Mesenteric fat pad (tissue), 1 donor: ENCODE measurements around the gene RIF1. TPM values are rescaled to one million over a fixed set of nuclear protein-coding genes. Genes with fewer than 3 reads are reported as not detected.
"Not testable (repeated sequence)": the region's sequence is repeated elsewhere in the genome, so short reads cannot be mapped to it uniquely, and the experiment has no call there.

Experiments used
- DNase-seq: peaks from one replicate; pipeline ENCODE4 v3.0.0-alpha.2; 2020; ENCODE audit warnings: low spot score
- total RNA-seq: library from RNA; stranded (reverse); fragmentation: NEBNext Ultra II Directional; extraction: Animal tissue kit (Norgen Biotek cat#: 25700); gene quantifications from one replicate; pipeline ENCODE4 v1.2.1, GENCODE V29; 2021
- donor health status: DM: yes; HTN: yes; CAD: no.

RIF1 gene
- total RNA-seq, 1 donor from 2014 or later: 33.8 TPM

DNA sequence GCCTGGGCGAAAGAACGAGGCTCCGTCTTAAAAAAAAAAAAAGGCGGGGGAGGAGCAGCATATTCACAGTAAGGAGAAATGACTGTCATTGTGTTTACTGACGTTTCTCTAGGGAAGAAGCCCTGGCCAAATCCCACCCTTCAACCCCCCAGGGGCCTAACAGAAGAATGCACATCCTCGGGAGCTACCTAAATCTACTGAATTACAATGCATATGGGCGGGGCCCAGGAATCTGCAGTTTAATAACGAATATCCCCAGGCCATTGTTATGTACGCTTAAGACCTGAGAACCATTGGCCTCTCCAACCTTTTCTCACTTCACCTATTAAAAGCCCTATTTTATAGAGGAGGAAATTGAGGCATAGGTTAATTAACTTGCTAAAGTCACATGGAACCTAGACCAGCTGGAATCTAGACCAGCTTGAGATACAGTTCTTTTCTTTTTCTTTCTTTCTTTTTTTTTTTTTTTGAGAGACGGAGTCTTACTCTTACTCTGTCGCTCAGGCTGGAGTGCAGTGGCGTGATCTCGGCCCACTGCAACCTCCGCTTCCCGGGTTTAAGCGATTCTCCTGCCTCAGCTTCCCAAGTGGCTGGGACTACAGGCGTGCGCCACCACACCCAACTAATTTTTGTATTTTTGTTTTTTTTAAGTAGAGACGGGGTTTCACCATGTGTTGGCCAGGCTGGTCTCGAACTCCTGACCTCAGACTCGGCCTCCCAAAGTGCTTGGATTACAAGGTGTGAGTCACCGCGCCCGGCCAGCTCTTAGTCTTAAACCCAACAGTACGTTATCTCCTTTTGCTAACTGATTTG is 708 bp upstream of the RIF1 start:
- no peak for DNase-seq

DNA sequence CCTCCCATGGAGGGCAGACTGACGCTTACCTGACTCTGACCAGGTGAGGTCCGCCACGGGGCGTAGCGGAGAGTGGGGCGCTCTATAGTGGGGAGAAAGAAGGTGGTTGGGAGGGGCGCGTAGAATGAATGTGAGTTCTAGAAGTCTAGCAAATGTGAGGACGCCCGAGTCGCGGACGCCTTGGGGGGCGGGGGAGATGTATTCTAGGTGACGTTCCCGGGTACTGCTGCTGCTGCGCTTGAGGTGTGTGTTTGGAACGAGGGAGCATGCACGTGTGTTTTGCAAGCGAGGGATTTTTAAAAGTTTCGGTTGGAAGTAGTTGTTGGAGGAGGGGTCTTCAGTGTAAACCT is 758 bp downstream of the RIF1 start:
- no peak for DNase-seq

DNA sequence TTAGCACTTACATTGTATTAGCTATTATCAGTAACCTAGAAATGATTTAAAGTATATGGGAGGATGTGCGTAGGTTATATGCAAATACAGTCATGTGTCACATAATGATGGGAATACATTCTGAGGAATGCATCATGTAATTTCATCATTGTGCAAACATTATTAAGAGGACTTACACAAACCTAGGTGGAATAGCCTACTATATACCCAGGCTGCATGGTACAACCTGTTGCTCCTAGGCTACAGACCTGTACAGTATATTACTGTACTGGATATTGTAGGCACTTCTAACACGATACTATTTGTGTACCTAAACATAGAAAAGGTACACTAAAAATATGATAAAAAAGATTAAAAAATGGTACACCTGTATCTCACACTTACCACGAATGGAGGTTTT is 7.9 kb downstream of the RIF1 start:
- DNase-seq: no peak

DNA sequence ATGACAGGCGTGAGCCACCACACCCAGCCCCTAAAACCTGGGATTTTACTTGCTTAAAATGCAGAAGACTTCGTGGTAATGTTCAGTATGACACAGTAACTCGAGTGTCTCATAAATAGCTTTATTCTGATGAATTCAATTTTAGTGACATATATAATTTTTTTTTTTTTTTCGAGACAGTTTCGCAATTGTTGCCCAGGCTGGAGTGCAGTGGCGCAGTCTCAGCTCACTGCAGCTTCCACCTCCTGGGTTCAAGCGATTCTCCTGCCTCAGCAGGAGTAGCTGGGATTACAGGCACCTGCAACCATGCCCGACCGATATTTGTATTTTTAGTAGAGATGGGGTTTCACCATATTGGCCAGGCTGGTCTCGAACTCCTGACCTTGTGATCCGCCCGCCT is 12.0 kb downstream of the RIF1 start:
- DNase-seq: not testable (repeated sequence)

DNA sequence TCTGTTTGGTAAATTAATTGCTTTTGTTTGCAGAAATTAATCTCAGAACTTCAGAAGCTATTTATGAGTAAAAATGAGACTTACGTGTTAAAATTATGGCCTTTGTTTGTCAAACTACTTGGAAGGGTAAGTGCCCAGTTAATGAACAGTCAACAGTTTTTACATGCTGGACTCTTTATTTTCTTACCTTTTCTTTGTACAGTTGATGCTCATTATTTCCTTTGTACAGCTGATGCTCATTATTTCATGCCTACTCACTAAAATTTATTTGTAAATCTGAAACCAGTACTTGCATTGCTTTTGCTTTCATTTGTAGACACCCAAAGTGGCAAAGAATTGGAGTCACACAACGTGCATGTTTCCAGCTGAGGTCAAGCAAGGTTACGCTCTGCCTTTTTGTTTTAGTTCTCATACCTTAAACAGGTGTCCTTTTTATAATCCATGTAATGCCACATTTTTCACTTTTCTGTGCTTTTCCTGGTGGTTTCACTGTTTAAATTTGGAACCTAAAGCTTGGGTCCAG is 13.3 kb downstream of the RIF1 start:
- DNase-seq: no peak

DNA sequence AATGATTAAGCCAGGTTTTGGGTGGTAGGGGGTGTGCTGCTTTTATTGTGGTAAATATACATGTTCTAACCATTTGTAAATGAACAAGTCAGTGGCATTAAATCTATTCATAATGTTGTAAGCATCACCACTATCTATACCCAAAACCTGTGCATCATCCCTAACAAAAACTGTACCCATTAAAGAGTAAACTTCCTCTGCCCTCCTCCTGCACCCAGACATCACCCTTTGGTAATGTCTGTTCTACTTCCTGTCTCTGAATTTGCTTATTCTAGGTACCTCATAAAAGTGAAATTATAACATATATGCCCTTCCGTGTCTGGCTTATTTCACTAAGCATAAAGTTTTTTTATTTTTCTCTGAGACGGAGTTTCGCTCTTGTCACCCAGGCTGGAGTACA is 14.1 kb downstream of the RIF1 start:
- no peak for DNase-seq

DNA sequence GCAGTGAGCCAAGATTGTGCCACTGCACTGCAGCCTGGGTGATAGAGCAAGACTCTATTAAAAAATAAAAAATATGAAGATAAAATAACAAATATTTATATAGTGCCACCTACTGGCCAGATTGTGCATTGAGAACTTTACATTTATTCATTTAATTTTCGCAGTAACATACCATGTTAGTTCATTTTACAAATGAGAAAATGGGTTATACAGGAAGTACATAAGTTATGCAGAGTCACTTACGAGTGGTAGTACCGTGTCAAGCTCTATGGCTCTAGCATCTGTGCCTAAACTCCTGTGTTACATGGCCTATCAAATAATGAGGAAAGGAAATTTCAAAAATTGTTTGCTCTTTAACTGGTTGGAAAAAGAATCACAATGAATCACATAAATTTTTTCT is 27.9 kb downstream of the RIF1 start:
- no peak for DNase-seq

DNA sequence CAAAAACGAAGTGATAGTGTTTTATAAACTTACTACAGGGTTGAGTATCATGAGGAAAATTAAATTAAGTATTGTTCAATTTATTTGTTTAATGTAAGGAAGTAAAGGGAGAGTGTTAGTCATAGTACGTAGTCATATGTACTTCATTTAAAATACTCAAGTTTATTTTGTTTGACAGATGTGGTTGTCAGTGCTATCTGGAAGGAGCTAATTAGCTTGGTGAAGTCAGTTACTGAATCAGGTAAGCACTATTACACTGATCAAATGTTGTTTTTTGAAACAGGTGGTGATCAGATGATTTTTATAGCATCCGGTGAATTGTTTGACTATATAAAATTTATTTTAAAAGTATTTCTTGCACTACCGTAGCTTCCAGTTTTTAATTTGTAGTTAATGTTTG is 28.8 kb downstream of the RIF1 start:
- no peak for DNase-seq

DNA sequence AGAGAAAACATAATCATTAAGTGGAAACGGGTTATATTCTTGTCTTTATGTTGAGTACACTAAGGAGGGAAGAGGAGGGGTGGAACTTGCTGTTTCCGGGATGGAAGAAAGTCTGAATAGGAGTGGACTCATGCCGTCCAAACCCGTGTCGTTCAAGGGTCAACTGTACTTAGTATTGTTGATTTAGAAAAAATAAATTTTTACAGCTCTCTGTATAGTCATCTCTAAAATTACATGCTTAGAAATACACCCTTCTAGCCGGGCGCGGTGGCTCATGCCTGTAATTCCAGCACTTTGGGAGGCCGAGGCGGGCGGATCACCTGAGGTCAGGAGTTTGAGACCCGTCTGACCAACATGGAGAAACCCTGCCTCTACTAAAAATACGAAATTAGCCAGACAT is 29.4 kb downstream of the RIF1 start:
- DNase-seq: no peak

DNA sequence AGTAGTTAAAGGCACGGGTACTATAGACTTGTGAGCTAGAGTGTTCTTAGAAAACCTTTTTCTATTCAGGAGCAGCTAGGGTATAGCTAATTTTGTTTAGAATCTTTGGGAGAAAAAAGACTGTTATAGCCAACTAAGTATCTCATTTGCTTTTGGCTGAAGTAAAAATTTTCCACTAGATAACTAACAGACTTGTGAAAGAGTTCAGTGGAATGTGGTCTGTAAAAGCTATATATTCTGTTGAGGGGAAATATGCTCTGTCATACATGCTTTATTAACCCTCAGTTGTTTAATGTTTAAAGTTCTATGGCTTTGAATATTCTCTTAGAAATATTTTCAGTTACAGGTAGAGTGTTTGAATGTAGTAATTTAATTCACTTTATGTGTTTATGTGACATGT is 49.7 kb downstream of the RIF1 start:
- no peak for DNase-seq

DNA sequence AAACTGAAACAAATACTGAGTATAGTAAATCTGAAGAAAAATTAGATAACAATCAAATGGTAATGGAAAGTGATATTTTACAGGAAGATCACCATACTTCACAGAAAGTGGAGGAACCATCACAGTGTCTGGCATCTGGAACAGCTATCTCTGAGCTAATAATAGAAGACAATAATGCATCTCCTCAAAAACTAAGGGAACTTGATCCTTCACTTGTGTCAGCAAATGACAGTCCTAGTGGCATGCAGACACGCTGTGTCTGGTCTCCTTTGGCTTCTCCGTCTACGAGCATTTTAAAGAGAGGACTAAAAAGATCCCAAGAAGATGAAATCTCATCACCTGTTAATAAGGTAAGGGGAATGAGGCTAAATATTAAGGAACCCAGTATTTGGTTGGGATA is 56.1 kb downstream of the RIF1 start:
- no peak for DNase-seq

DNA sequence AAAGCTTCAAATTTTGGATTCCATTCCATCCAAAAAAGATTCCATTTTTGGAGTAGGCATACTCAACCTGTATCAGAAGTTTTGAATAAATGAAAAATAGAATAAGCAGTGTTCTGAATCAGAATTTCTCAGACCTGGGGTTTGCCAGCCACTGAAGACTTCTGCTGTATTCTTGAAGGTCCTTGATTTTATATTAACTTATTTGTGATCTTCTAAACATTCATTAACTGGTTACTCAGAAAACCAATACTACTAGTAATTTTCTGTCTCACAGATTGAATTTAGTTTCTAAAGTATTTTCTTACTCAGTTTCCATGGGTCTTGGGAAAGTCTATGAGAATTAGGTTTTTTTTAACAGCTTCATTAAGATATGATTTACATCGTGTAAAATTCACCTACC is 60.9 kb downstream of the RIF1 start:
- DNase-seq: no peak

DNA sequence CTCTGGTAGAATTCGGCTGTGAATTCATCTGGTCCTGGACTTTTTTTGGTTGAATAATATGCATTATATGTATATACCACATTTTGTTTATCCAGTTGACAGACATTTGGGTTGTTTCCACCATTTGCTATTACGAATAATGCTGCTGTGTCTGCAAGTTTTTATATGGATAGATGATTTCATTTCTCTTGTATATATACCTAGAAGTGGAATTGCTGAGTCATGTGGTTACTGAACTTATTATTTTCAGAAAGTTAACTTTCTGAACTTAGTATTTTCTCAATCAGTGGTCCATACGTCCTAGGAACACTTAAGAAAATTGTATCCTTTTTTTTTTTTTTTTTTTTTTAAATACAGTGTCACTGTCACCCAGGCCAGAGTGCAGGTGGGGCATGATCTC is 63.3 kb downstream of the RIF1 start:
- no peak for DNase-seq

DNA sequence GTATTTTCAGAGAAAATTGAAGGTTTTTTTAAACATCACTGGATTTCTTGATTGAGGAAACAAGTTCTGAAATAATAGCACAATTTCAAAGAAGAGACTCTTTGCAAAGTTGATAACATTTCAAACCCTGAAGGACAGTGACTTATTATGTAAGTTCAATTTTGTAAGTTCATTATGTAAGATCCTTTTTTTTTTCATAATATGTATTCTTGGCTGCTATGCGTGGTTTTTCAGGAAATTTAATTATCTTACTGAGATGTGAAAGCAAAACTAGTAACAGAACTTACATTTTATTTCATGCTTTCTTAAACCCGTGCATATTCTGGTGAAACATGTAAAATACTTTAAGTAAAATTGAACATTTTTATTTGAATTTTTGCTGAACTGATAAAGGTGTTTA is 65.4 kb downstream of the RIF1 start:
- no peak for DNase-seq

DNA sequence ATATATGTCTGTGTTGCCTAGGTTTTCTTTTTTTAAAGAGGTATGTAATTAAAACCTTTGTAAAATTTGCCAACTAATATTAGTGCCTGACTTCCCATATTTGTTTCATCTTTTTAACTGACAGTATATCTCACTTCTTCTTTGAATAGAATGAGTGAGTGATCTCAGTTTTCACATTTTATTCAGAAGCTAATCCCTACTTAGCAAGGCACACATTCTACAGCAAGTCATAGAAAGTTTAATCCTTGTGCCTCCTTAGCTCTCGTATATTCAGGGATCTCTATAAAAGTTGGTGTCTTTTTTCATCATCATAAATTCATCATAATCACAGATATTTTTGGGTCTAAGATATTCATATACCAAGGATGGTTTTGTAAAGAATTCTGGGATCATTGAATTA is 66.6 kb downstream of the RIF1 start:
- no peak for DNase-seq

DNA sequence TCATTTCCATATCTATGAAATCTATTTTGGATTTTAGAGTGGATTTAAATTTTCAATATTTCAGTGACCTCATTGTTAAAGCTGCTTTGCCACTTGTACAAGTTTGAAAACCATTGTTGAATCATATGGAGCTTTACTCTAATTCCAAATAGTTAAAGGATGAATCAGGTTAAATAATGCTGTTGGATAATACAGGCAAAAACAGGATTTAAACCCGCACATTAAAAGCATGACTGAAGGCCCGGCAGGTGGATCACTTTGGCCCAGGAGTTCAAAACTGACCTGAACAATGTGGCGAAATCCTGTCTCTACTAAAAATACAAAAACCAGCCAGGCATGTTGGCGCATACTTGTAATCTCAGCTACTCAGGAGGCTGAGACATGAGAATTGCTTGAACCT is 68.3 kb downstream of the RIF1 start:
- no peak for DNase-seq

DNA sequence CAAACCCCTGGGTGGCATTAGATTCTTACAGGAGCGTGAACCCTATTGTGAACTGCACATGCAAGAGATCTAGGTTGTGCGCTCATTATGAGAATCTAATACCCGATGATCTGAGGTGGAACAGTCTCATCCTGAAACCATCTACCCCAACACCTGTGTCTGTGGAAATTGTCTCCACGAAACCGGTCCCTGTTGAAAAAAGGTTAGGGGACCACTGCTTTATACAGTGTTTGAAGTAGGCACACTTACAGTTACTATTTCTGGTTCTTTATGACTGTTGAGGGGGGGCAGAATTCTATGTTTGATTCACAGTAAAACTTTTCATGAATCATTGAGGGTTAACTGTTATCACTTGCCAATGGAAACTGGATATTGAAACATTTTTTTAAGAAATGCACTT is 72.0 kb downstream of the RIF1 start:
- DNase-seq: no peak

DNA sequence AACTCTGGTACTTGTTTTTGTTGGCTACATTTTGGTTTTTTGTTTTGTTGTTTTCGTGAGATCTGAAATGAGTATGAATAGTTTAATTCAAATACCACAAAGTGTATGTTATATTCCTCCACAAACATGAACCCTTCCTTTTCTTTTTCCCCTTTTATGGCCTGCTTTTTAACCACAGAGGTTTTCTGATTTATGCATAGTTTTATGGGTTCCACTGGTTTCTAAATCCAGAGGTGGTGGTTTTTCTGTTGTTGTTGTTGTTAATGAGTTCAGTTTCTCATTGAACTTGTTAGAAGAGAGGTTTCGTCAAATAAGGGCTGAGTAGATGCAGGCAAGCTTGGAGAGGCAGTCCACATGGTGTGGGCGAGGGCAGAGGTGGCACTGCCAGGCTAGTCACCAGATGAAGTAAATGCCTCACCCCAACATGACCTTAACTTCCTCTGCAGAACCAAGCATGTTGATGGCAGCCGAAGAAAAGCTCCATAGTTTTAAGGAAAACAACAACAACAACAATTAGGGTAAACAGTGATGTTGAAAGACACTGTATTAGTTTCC is 72.5 kb downstream of the RIF1 start:
- DNase-seq: no peak

DNA sequence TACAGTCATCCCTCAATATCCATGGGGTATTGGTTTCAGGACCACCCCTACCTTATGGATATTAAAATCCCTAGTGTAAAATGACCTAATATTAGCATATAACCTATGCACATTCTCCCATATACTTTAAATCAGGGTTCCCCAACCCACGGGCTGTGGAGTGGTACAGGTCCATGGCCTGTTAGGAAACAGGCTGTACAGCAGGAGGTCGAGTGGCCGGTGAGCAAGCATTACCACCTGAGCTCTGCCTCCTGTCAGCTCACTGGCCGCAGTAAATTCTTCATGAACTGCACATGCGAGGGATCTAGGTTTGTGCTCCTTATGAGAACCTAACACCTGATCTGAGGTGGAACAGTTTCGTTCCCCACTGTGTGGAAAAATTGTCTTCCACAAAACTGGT is 73.8 kb downstream of the RIF1 start:
- DNase-seq: no peak

DNA sequence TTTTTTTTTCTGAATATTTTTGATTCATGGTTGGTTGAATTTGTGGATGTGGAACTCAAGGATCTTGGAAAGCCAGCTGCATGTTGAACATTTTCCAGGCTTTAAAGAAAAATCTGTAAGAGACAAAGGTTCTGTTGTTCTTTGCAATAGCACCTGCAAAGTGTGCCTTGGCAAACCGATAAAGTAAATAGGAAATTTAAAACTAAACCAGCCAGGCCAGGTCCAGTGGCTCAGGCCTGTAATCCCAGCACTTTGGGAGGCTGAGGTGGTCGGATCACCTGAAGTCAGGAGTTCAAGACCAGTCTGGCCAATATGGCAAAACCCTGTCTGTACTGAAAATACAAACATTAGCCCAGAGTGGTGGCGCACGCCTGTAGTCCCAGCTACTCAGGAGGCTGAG is 74.4 kb downstream of the RIF1 start:
- no peak for DNase-seq

DNA sequence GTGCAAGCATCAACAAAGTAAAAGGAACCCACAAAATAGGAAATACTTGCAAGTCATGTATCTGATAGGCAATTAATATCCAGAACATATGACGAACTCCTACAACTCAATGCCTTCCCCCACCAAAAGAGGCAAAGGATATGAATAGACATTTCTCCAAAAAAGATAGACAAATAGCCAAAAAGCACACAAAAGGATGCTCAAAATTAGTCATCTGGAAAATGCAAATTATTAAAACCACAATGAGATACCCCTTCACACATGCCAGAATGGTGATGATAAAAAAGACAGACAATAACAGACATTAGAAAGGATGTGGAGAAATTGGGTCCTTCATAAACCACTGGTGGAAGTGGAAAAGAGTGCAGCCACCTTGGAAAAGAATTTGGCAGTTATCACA is 76.4 kb downstream of the RIF1 start:
- no peak for DNase-seq

DNA sequence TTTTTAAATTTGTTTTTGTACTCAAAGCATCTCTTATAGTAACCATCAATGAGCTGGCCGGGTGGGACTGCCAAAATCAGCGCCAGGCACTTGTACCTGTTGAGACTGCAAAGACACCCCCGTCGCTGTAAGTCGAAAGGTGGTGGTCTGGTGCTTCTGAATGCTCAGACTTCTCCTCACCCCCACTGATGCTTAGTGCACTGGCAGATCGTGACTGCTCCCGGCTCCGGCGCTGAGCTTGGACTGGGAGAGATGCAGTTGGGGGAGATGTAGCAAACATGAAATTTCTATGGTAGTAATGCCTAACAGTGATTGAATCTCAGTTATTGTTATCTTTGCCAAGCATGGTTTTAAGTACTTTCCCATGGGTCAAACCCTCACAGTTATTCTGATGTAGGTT is 80.6 kb downstream of the RIF1 start:
- DNase-seq: no peak

DNA sequence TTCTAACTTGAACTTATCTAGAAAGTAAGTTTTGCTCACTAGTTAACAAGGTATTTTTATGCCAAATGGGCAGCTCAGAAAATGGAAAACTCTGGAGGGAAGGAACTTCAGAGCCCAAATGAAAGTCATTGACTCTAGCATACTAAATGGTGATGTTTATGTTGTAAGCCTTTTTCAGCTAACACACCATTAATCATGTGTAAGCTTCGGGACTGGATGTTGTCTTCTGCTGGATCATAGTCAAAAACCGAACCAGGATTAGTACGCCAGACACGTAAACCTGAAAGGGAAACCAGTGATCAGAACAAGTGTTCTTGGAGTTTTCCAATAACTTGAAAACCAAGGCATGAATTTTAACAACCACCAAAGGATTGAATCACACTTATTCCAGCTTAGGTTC is 81.8 kb downstream of the RIF1 start:
- DNase-seq: no peak
